Endothelial cell of umbilical vein (primary cell): Measurements from ENCODE around the gene TMEM269. TPM values are rescaled to one million over a fixed set of nuclear protein-coding genes. Genes with fewer than 3 reads are reported as not detected.

Experiments used
- BruUV-seq: library from RNA; stranded (reverse); fragments of 400-500 nt; replicated peaks from 2 replicates; lab custom pipeline; 2021; lab: Mats Ljungman, UMichigan
- CTCF ChIA-PET: fragments of 300-600, 350-600 bp; sonication (Branson Sonifier 250); formaldehyde crosslinking; loops from one replicate; lab custom pipeline; 2021; ENCODE audit warnings: antibody characterized with exemption, inconsistent platforms; lab: Charles Lee
- POLR2A ChIA-PET: fragments of 300-600, 350-600 bp; sonication (Branson Sonifier 250); formaldehyde crosslinking; loops from one replicate; lab custom pipeline; 2021; ENCODE audit warnings: antibody characterized with exemption, inconsistent platforms; lab: Charles Lee
- DNase-seq: peaks from one replicate; pipeline ENCODE4 v3.0.0-alpha.2; 2011; ENCODE audit warnings: low read depth, low spot score
- FAIRE-seq: peaks from 2 replicates; lab custom pipeline; 2011; peaks lifted over from hg19 to GRCh38; lab: Jason Lieb, UNC
- H2AFZ ChIP-seq: 2 replicates; pipeline ENCODE4 v1.6.0; 2012; ENCODE audit warnings: low read depth, low read length, control low read depth, inconsistent platforms
- H3K27ac ChIP-seq: 2 replicates; pipeline ENCODE4 v1.5.1; 2011; ENCODE audit warnings: low read depth, mild to moderate bottlenecking, control low read depth, low read length, moderate library complexity; ENCODE audit not compliant: insufficient read depth
- H3K27me3 ChIP-seq, 2 experiments: 2 replicates each; pipeline versions ENCODE4 v1.6.0 to v1.6.1; 2011; ENCODE audit warnings: low read length in 2 of 2, mixed read lengths in 1 of 2; ENCODE audit not compliant: control insufficient read depth in 2 of 2, insufficient read depth in 2 of 2
- H3K36me3 ChIP-seq, 2 experiments: 2 replicates in 1 of 2; 3 replicates in 1 of 2; pipeline ENCODE4 v1.5.1; 2011; ENCODE audit warnings: low read length in 2 of 2, mild to moderate bottlenecking in 1 of 2, moderate library complexity in 1 of 2; ENCODE audit not compliant: control insufficient read depth in 2 of 2, insufficient read depth in 2 of 2; ENCODE audit errors: extremely low read depth in 1 of 2
- H3K4me1 ChIP-seq: 3 replicates; pipeline ENCODE4 v1.5.1; 2011; ENCODE audit warnings: mild to moderate bottlenecking, low read length; ENCODE audit not compliant: control insufficient read depth, insufficient read depth; ENCODE audit errors: extremely low read depth
- H3K4me2 ChIP-seq: 2 replicates; pipeline ENCODE4 v1.6.1; 2011; ENCODE audit warnings: low read length, control low read depth, mixed read lengths; ENCODE audit not compliant: insufficient read depth
- H3K4me3 ChIP-seq, 3 experiments: fragments of 200-600 bp in 1 of 3; sonication (generic), shearing (Covaris generic) in 1 of 3; replicated peaks in 1 of 3; 2 replicates each; pipeline ENCODE4 v1.5.1; 2011 to 2016; ENCODE audit warnings: control low read depth in 3 of 3, low read length in 3 of 3, mild to moderate bottlenecking in 2 of 3, inconsistent platforms in 1 of 3, low read depth in 1 of 3, moderate library complexity in 1 of 3; ENCODE audit not compliant: insufficient read depth in 1 of 3
- H3K79me2 ChIP-seq: 2 replicates; pipeline ENCODE4 v1.6.0; 2012; ENCODE audit warnings: low read length, inconsistent platforms; ENCODE audit not compliant: control insufficient read depth, insufficient read depth
- H3K9ac ChIP-seq: replicated peaks from 2 replicates; pipeline ENCODE3; 2011; ENCODE audit warnings: low read length, control low read depth; ENCODE audit not compliant: insufficient read depth; ENCODE audit errors: extremely low read depth
- H3K9me1 ChIP-seq: replicated peaks from 3 replicates; pipeline ENCODE4 v1.6.0; 2011; ENCODE audit warnings: mild to moderate bottlenecking, low read length; ENCODE audit not compliant: control insufficient read depth, insufficient read depth; ENCODE audit errors: extremely low read depth
- H3K9me3 ChIP-seq: replicated peaks from 2 replicates; pipeline ENCODE4 v1.5.1; 2012; ENCODE audit warnings: low read length, inconsistent platforms; ENCODE audit not compliant: control insufficient read depth, insufficient read depth
- H4K20me1 ChIP-seq: replicated peaks from 2 replicates; pipeline ENCODE3; 2011; ENCODE audit warnings: mild to moderate bottlenecking, low read length; ENCODE audit not compliant: control insufficient read depth, insufficient read depth; ENCODE audit errors: extremely low read depth
- EZH2 ChIP-seq: IDR thresholded peaks from 2 replicates; pipeline ENCODE4 v1.6.1; 2012; ENCODE audit warnings: borderline replicate concordance, low read depth, mild to moderate bottlenecking, moderate library complexity, low read length, inconsistent platforms; ENCODE audit not compliant: severe bottlenecking
- FOS ChIP-seq: IDR thresholded peaks from 2 replicates; pipeline ENCODE4 v1.6.1; 2011; ENCODE audit warnings: mild to moderate bottlenecking, low read length, moderate library complexity, borderline replicate concordance; ENCODE audit not compliant: insufficient read depth
- GATA2 ChIP-seq: IDR thresholded peaks from 2 replicates; pipeline ENCODE4 v1.7.0; 2011; ENCODE audit warnings: low read depth, mild to moderate bottlenecking, moderate library complexity, mixed read lengths, low read length; ENCODE audit not compliant: insufficient read length, insufficient read depth
- JUN ChIP-seq: IDR thresholded peaks from 2 replicates; pipeline ENCODE4 v1.6.1; 2011; ENCODE audit warnings: borderline replicate concordance, low read depth; ENCODE audit not compliant: insufficient read length, insufficient read depth
- MYC ChIP-seq: IDR thresholded peaks from one replicate; pipeline ENCODE4 v1.6.1; 2011; ENCODE audit warnings: mild to moderate bottlenecking, low read depth, low read length
- POLR2A ChIP-seq: IDR thresholded peaks from 2 replicates; pipeline ENCODE4 v1.6.1; 2012; ENCODE audit warnings: low read depth, mild to moderate bottlenecking, control low read depth, low read length
- POLR2AphosphoS5 ChIP-seq: IDR thresholded peaks from 2 replicates; pipeline ENCODE4 v1.6.1; 2012; ENCODE audit warnings: low read depth, mild to moderate bottlenecking, control low read depth, low read length, moderate library complexity; ENCODE audit not compliant: insufficient read depth
- dilution Hi-C: fragments of 300-500 bp; cut with MboI; formaldehyde crosslinking; loops from one replicate; pipeline ENCODE4 v1.15.0; 2019; ENCODE audit warnings: low sequenced_read_pairs; ENCODE audit not compliant: extremely low pct_ligation_motif_present
- intact Hi-C: fragments of 100-400 bp; cut with micrococcal nuclease; formaldehyde crosslinking; loops from one replicate; pipeline ENCODE4 v1.10.0; 2022
- polyA plus RNA-seq, 4 experiments: library from polyadenylated mRNA; depleted of rRNA in 3 of 4; stranded (reverse) in 3 of 4; unstranded in 1 of 4; fragments of >200 nt; gene quantifications; 2 replicates each; pipeline versions ENCODE4 v1.2.1 to v1.2.3, GENCODE V29; 2011 to 2012; ENCODE audit warnings: missing spikeins in 1 of 4
- total RNA-seq: library from RNA; stranded (reverse); gene quantifications from 2 replicates; pipeline ENCODE4 v1.2.3, GENCODE V29; 2021
- TF ChIP-seq, protein P1 (sequence below), 2 donors: IDR thresholded peaks; 1 replicate in 1 of 2; 2 replicates in 1 of 2; pipeline ENCODE4 v1.5.1; 2011; ENCODE audit warnings: low read length in 2 of 2, mild to moderate bottlenecking in 2 of 2, moderate library complexity in 2 of 2, control low read depth in 1 of 2, inconsistent platforms in 1 of 2, low read depth in 1 of 2; ENCODE audit not compliant: insufficient read depth in 1 of 2; ENCODE audit errors: extremely low read depth in 1 of 2
- TF ChIP-seq, protein P2 (sequence below): IDR thresholded peaks from 2 replicates; pipeline ENCODE4 v1.6.1; 2011; ENCODE audit not compliant: insufficient read depth, insufficient read length

The TMEM269 gene
- total and polyA plus RNA-seq, 2 donors (not counting 3 experiments of a cell fraction or from before 2014, with no cell fraction given) = 0.03 TPM; not detected in 1

DNA sequence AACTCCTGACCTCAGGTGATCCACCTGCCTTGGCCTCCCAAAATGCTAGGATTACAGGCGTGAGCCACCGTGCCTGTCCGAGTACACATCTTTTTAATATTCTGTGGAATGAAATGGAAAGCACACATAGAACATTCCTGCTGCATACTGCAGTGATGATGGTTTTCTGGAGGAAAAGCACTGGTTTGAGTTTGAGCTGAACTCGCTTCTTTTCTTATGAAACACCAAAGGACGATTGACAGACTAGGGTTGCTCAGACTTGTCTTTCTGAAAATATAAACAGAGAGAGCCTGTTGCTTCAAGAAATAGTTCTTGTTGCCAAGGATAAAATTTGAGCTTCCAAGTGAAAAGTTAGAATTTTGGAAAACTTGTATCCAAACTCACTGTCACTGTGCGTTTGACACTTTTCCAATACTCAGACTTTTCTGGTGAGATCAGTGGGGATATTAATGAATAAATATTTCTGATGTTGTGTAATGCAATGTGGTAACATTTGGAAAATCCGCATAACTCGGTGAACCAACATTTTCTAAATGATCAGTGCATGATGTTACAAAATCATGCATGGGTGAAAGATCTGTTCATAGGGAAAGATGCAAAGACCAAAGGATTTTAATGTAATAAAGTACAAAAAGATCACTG, 17.2 kb downstream of the TMEM269 start:
- Histone ChIP-seq H2AFZ (no peak overlapping the region), H3K9me1 (no peaks in the 10 kb centered on the region), H3K27me3 (peaks cover 0 to 8% of the 10 kb centered on the region in 2 experiments), H3K9ac (no peak overlapping the region), H3K27ac (no peak overlapping the region), H3K4me2 (no peak overlapping the region), H3K4me3 (no peak overlapping the region), H3K4me1 (no peaks in the 10 kb centered on the region), H3K9me3 (no peaks in the 10 kb centered on the region), H3K36me3 (no peaks in the 10 kb centered on the region), H3K79me2 (no peaks in the 10 kb centered on the region), H4K20me1 (no peaks in the 10 kb centered on the region)
- ChIA-PET CTCF (no interaction called here), POLR2A (no interaction called here)
- DNase-seq = no peak
- FAIRE-seq = no peak
- TF ChIP-seq, protein P1, sequence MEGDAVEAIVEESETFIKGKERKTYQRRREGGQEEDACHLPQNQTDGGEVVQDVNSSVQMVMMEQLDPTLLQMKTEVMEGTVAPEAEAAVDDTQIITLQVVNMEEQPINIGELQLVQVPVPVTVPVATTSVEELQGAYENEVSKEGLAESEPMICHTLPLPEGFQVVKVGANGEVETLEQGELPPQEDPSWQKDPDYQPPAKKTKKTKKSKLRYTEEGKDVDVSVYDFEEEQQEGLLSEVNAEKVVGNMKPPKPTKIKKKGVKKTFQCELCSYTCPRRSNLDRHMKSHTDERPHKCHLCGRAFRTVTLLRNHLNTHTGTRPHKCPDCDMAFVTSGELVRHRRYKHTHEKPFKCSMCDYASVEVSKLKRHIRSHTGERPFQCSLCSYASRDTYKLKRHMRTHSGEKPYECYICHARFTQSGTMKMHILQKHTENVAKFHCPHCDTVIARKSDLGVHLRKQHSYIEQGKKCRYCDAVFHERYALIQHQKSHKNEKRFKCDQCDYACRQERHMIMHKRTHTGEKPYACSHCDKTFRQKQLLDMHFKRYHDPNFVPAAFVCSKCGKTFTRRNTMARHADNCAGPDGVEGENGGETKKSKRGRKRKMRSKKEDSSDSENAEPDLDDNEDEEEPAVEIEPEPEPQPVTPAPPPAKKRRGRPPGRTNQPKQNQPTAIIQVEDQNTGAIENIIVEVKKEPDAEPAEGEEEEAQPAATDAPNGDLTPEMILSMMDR (IDR thresholded peaks at IDR 0.05; ENCODE audit: extremely low read depth in 1 of 2, insufficient read depth in 1 of 2, low read depth in 1 of 2, low read length in 2 of 2) = no peak
- TF ChIP-seq, protein P2, sequence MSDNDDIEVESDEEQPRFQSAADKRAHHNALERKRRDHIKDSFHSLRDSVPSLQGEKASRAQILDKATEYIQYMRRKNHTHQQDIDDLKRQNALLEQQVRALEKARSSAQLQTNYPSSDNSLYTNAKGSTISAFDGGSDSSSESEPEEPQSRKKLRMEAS = no peak
- TF ChIP-seq POLR2AphosphoS5 (no peak), FOS (no peak), POLR2A (no peak), MYC (no peak), EZH2 (no peak), GATA2 (no peak), JUN (no peak)
- no TSS peak for BruUV-seq
- dilution Hi-C loops (no loop called here), intact Hi-C loops (no loop called here)
